NCI-H1436 treated with DMSO at 0.1 percent for 48 hours (cell line): ENCODE results near the gene ATP1A1.

Experiments
- DNase-seq: peaks from one replicate; lab custom pipeline; 2025; lab: John Stamatoyannopoulos, UW

The ATP1A1 gene

DNA sequence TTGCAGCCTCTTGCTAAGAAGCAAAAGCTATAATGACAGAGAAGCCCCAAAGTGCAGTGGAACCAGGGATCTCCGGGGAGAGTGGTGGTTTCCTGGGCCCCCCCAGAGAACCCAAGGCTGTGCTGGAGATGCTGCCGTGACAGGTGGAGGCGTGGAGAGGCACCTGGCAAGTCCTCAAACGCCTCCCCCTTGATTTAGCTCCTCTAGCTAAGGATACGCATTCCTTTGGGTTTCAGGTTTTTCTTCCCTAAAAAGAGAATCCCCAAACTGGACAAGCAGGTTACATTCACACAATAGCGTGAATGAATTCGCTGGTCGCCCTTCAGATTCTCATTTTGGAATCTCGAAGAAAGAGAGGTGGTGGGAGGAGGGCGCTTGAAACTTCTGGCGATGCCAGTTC lies 853 bp upstream of the ATP1A1 start:
- no peak for DNase-seq

DNA sequence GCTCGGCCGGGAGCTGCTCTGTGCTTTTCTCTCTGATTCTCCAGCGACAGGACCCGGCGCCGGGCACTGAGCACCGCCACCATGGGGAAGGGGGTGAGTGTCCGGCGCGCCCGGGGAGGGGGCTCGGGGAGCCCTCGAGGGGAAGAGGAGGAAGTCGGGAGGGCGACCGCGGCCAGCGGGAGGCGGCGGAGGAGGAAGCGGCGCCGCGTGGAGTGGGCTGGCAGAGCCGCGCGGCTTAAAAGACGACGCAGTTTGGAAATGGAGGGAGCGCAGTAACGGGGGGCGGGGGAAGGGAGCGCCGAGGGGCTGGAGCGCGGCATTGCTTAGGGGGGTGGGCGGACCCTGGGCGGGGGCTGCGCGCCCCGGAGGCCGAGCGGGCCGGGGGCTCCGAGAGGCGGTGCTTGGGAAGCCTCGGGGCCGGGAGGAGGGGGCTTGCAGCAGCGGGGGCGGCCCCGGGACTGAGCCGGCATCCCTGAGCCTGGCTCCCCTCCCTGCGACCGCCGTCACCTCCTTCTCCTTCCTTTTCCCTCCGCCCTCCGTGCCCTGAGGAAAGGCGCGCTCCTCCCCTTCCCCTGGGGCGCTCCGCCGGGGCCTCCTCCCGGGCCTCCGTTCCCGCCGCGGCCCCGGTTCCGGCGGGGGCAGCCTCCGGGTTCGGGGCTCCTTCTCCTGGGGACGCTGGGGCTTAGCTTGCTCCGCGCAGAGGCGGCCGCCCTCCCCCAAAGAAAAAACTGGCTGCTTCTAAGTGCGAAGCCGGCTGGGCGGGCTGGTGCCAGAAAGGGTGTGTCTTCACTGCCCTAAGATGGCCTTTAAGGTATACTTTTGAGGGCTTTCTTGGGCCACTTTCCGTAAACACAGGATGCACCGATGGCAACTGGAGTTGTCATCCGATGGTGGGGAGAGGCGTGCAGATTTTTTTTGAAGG lies 648 bp downstream of the ATP1A1 start:
- no peak for DNase-seq

GRCh38 chr1:116374353-116375147 lies 1.5 kb downstream of the ATP1A1 start:
- no peak for DNase-seq

- no peak for DNase-seq
Measured at GRCh38 chr1:116375148-116375886, 2.3 kb downstream of the ATP1A1 start.

DNA sequence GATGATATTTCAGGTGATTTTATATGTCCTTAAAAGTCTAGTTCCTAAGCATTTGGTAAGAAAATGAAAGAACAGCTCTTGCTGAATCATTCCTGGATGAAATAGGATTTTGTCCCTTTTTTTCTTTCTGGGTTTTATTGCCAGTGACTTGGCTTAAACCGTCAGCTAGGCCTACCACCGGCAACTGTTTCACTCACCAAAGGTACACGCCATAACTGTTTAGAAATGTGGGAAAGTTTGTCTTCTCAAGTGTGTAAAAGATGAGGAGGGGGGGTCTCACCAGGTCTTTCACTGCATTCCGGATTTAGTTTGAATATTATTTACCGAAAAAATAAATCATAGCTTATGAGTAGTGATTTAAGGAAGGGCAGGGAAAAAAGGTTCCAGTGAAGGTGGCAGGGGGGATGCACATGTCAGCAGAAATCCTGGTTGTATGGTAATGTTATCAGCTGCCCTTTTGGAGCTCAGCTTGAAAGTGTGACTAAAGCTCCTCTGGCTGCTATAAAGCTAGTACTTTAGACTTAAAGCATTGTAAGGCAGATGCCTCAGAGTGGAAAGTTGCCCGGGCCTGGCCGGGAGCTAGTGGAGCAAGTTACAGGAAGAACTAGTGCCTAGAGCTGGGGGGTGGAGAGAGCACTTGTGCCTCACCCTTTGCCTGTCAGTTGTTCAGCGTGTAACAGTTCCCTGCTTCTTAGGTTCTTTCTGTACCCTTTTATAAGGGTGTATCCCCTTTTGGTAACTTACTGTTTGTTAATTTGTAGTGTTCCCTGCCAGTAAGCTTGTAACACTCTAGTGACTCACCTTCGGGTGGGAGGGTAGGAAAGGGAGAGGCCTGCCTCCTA lies 3.1 kb downstream of the ATP1A1 start:
- no peak for DNase-seq

DNA sequence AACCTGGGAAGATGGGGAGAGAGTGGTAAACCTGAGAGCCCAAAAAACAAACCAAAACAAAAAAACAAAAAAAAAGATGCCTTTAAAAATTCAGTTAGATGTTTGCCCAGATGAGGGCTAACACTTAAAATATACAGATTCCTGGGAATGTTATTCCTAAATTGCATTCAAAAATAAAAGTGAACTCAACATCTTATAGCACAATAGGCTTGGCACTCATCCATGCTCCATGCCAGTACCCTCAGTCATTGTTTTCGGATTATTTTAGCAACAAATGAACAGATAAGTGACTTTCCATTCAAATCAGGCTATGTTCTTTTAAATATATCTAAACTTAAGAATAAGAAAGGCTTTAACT lies 3.7 kb downstream of the ATP1A1 start:
- no peak for DNase-seq

- no peak for DNase-seq
Measured at GRCh38 chr1:116377541-116378529, 4.8 kb downstream of the ATP1A1 start.

DNA sequence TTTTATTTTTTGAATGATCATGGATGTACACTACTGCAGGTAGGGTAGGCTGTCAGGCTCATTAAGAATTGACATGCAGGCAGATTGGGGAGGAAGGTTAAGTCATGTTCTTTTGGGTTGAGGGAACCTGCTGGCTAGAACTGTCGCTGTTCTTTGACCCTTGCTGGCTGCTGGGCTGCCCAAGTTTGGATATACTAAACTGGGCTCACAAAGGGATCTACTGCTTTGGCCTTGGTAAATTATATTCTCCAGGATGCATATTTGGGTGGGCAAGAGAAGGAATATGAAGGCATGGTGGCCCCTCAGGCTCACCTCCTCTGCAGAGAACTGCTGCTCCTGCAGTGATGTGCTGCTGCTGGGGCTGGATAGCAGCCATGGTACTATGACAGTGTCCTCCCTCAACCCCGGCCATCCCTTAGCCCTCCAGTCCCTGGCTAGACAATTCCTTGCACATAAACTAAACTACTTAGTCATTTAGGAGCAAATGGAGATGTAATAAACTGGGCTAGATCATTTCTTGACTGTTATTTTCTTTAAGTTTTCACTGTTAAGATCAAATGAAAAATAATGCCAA lies 6.1 kb downstream of the ATP1A1 start:
- no peak for DNase-seq

GRCh38 chr1:116379674-116380498 lies 6.8 kb downstream of the ATP1A1 start:
- DNase-seq: no peak

DNA sequence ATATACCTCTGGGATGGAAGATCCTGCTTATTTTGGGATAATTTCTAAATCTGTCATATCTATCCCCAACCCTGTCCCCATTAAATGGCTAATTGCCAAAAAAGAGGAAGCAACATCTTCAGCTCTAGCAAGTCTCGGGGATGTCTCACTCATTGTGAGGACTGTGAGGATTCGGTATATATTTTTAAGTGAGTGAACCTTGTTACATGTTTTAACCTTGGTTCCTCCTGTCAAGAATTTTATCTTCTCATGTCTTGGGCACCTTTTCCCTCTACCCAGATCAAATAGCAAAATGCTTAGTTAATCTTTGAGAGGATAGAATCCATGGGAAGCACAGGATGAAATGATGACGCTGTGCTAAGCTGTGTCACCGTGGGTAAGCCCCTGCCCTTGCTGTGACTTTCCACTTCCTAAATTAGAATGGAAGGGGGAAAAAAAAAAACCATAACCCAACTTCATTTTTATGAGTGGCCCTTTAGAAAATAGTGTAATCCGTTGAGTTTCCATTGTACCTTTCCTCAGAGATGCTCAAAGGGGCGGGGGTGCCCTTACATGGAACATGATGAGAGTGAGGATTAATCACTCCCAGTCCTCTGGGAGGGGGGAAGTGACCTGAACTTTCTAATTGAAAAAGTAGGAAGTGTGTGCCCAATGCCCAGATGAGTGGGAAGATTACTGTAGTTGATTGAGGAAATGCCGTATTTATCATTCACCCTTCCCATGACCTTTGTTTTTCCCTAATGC lies 7.6 kb downstream of the ATP1A1 start:
- DNase-seq: no peak

- DNase-seq: no peak
Measured at GRCh38 chr1:116382321-116382720, 9.3 kb downstream of the ATP1A1 start.

DNA sequence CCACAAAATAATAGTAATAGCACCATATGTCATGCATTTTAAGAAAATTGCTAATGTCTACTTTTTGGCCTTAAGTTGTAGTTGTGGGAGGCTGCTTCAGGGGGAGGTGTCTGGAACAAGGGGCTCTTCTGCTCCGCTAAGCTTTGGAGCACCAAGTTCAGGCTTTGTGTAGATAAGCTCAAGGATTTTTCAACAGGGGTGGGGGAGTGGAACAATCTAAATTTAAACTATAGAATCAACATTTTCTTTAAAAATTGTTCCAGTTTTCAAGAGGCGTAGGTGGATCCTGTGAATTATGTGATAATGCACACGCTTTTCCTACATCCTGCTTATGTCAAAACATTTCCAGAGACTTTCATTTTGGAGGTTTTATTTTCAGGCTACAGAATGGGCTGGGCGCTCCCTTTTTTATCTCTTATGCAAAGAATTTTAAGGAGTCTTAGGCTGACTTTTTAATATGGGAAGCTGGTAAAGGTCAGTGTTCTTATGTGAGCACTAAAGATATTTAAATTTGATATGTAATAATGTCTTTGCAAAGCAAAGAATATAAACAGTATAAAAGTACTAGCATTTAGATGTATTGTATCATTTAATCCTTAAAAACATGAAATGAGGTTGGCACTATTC lies 9.9 kb downstream of the ATP1A1 start:
- DNase-seq: no peak

DNA sequence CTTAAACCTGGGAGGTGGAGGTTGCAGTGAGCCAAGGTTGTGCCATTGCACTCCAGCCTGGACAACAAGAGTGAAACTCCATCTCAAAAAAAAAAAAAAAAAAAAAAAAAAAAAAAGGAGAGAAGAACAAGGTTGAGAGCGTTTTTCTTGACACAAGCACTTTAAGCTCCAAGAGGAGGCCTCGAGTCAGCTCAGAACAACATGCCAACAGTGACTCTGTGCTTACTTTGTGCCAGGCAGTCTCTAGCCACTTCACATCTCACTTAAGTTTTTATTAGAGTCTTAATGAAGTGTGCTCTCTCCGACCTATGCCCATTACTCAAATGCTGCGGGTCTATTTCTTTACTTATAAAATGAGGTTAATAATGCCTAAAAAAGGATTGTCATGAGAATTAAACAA lies 13.0 kb downstream of the ATP1A1 start:
- no peak for DNase-seq

DNA sequence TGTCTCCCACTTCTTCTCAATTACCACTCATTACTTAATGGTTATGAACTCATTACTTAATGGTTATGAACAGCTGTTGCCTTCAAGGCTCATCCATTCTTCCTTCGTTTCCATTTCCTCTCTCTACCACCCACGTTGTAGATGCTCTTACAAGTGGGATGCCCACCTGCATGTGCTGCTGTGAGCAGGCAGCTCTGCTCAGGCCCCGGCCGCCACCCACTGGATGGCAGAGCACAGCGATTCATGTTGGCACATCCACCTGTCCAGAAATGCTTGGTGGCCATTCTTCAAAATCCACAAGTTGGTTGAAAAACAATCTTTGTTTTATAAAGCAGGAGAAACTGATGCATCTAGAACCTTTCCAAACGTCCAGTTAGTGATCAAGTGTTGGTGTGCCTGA lies 14.5 kb downstream of the ATP1A1 start:
- no peak for DNase-seq

DNA sequence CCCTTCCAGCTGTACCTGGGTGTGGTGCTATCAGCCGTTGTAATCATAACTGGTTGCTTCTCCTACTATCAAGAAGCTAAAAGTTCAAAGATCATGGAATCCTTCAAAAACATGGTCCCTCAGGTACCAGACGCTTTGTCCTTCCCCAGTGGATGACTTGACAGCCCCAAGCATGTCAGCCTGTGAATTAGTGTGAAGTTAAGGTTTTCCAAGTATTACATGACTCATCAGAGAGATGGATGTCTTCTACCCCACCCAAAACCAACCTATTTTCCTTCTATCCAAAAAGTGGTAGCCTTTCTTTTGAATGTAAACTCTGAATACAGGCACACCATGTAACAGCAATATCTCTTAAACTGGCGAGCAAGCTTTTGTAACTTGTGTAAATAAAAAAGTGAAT lies 15.1 kb downstream of the ATP1A1 start:
- DNase-seq: no peak

- DNase-seq: no peak
Measured at GRCh38 chr1:116389013-116389412, 16.0 kb downstream of the ATP1A1 start.

DNA sequence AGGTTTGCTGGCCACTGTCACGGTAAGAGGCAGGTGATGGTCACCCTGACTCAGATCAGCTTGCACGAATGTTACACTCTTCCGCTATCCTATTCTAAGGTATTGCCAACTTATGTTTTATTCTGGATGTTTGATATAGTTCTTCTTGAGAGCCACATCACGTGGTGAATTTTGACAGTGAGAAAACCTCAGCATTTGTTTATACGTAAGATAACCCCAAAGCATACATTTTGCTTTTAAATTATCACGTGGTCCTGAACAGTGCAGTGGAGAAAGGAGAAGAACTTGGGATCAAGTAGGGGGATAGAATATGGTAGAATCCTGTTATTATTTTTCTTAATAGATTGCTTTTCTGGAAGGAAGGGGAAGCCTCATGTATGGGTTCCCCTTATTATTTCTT lies 16.6 kb downstream of the ATP1A1 start:
- no peak for DNase-seq

DNA sequence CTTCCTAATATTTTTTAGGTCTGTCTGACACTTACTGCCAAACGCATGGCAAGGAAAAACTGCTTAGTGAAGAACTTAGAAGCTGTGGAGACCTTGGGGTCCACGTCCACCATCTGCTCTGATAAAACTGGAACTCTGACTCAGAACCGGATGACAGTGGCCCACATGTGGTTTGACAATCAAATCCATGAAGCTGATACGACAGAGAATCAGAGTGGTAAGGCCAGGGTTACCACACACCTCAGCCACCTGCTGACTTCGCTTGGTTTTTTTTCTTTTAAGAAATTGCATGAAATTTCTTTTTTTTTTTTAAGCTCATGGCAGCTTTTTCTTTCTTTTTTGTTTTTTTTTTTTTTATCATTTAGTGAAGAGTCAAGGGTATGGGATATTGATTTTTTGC lies 17.2 kb downstream of the ATP1A1 start:
- DNase-seq: no peak
